ENCODE results near the gene VWA8.
A peak's percentile ranks its signal among the peaks of the same experiment; 100 is the strongest.
"Not testable (repeated sequence)": the region's sequence is repeated elsewhere in the genome, so short reads cannot be mapped to it uniquely, and the experiment has no call there.

Gene VWA8

GRCh38 chr13:41608111-41608838, 352.6 kb downstream of the VWA8 start:
- no peak for DNase-seq

- DNase-seq, result no peak
Measured at GRCh38 chr13:41606646-41607045, 354.3 kb downstream of the VWA8 start.

- DNase-seq, result no peak
Measured at GRCh38 chr13:41605319-41606285, 355.3 kb downstream of the VWA8 start.

DNA sequence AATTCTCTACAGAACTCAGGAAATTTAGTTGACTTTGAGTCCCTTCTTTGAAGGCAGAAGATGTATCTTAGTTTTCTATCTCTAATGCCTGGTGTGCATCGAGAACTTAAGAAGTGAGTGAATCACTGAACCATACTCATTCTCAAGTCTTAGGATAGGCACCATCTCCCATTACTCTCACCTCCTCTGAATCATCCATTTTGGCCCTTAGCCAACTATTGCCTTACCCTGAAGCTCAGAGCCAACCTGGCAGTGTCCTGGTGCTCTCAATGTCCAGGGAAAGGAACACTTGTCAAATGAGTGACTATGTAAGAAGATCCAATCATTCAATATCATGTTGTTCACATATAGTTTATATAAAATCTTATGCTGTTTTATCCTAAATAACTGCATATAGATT, 357.0 kb downstream of the VWA8 start:
- no peak for DNase-seq

- no peak for DNase-seq
Measured at GRCh38 chr13:41601718-41602445, 359.0 kb downstream of the VWA8 start.

DNA sequence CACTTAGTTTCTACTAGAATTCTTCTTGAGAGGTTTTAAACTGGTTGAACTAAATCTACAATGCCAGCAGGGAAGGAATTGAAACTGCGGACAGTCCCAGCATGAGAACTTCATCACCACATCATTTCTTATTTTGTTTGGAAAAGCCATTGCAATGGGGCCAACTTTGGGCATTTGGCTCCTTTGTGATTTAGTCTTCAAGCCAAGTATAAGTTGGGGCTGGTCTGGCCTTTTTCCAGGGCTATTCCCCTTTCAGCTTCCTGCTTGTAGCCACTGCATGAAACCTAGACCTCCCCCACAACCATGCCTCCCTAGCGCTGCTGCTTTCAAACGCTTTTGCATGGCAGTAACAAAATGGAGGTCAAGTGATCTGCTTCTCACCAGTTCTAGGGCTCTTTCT, 361.3 kb downstream of the VWA8 start:
- no peak for DNase-seq

DNA sequence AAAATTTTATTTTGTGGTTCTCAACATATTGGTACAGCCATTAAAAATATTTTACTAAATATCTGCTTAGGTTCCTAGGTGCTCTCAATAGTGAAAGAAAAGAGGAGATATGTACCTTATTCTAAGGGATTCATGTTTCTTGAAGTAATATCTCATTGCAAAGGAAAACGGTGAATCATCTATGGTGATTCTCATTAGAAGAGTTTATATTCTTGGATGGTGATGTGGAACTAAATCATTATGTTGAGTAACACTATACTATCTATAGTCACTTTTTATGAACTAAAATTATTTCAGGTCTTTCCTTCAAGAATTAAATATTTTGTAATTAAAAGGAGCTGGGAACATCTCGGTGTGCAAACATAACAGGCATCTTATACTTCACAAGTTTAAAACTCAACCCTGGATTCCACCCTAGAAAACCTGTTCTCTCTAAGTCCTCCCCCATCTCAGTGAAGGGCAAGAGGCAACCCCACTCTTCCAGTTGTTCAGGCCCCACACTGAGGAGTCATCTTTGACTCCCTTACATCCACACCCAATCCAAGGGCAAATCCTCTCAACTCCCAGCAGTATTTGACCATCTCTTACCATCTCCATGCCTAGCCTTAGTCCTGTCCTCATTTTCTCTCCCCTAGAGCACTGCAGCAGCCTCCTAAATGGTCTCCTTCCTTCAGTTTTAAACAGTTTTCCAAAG, 363.4 kb downstream of the VWA8 start:
- no peak for DNase-seq

GRCh38 chr13:41596190-41596589, 364.7 kb downstream of the VWA8 start:
- no peak for DNase-seq

GRCh38 chr13:41595298-41595697, 365.6 kb downstream of the VWA8 start:
- no peak for DNase-seq

DNA sequence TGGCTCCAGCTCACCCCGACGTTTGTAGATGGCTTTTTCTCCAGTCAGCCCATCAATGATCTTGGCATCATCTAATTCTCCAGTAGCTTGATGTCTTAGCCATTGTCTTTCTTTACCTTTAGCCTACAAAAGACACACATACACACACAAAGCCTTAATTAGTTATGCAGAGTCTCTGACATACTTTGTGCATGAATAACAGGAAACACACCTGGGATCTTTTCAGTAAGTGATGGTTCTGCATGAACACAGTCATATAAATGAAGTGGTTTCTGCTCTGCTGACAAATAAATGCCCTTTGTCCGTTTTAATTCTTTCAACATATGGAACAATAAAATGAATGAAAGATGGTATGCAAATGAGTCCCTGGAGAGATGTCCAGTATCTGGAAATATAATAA, 370.3 kb downstream of the VWA8 start:
- DNase-seq, result no peak

GRCh38 chr13:41590122-41590521, 370.8 kb downstream of the VWA8 start:
- no peak for DNase-seq

- DNase-seq, result no peak
Measured at GRCh38 chr13:41589434-41589833, 371.5 kb downstream of the VWA8 start.

GRCh38 chr13:41588899-41589298, 372.0 kb downstream of the VWA8 start:
- no peak for DNase-seq

- DNase-seq, result no peak
Measured at GRCh38 chr13:41588448-41588847, 372.5 kb downstream of the VWA8 start.

DNA sequence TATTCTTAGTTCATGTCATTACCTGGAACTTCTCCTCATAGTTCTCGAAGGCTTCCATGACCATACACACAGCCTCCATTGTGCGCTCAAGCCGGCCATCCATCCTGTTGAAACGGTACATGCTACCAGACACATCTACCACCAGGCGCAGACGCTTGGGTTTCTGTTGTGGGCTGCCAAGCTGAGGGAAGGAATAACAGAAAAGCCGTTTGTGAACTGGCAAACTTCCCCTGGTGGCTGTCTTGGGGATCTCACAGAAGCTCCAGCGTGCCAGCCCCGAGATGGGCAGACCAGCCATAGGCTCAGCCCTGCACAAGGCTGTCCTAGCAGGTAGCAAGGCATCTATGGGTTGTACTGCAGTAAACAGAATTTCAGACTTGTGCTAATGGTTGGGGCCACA, 373.4 kb downstream of the VWA8 start:
- no peak for DNase-seq

DNA sequence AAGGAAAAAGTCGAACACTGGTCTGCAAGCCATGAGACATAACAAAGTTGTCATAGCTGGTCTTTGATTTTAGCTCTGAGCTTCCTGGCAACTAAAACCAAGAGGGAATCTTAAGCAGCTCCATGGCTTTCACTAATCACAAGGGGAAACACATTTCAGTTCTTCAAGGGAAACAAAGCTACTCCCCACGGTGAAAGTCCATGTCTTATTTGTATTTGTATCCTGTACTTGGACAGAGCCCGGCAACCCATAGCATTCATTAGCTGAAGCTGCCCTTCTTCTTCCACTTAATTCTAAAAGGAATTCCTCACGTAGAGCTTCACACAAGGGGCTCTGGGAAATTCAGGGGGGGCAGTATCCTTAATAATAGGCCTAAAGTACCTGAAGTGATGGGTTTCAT, 374.7 kb downstream of the VWA8 start:
- no peak for DNase-seq

DNA sequence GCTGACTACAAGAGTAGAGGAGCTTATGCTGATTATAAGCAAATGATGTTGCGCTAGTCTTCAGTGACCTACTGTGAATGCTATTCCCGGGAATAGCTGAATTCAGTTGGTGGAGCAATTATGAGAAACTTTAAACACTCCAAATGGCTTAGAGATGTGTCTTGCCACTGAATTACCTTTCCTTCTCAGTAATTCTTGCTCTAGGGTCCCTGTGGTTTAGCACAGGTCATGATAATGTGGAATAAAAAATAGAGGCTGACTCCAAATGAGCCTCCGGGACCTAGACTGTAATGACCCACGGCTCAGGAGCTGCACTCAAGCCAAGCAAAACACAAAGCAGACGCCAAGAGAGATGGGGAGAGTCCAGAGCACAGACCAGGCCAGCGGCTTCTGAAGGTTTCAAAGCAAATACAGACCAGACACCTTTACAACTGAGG, 378.9 kb downstream of the VWA8 start:
- DNase-seq, result peak; percentile 60

DNA sequence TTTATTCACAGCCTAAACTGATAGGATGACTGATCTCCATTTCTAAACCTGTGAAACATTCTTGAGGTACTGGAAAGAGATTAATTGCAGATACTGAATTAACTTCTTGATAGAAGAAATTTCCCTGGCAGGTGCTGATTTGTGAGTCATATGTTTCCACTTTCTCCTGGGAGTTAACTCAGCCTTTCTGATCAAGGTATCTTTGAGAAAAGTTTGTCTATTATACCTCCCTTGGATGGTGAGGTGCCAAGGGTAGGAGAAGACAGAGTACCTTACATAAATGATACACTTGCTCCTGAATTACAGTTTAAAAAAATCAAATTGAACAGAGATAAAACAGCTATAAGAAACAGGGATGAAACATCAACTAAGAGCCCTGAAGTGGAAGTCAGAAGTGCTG, 380.6 kb downstream of the VWA8 start:
- DNase-seq, result no peak

- DNase-seq, result no peak
Measured at GRCh38 chr13:41579881-41580280, 381.0 kb downstream of the VWA8 start.

- DNase-seq, result no peak
Measured at GRCh38 chr13:41579168-41579567, 381.7 kb downstream of the VWA8 start.

GRCh38 chr13:41578371-41578770, 382.5 kb downstream of the VWA8 start:
- DNase-seq, result no peak

GRCh38 chr13:41577436-41577835, 383.5 kb downstream of the VWA8 start:
- DNase-seq, result peak; percentile 52

- not testable (repeated sequence) for DNase-seq
Measured at GRCh38 chr13:41573640-41574039, 387.3 kb downstream of the VWA8 start.
